ENCODE data around the gene MTHFSD.
A peak's percentile ranks its signal among the peaks of the same experiment; 100 is the strongest.

The MTHFSD gene

GRCh38 chr16:86566966-86567700 is 12.1 kb upstream of the MTHFSD start:
- no peak overlapping the region for H3K27ac ChIP-seq
- TF ChIP-seq ZFX (IDR thresholded peaks at IDR 0.05) (no peak), CTCF (conservative IDR thresholded peaks at IDR 0.05) (no peak)

- no peak for TF ChIP-seq ZFX (IDR thresholded peaks at IDR 0.05)
- TF ChIP-seq CTCF (conservative IDR thresholded peaks at IDR 0.05), result no peak
- no peak within 1 kb of the TSS for H3K27ac ChIP-seq
Observed at GRCh38 chr16:86566601-86566965, 11.5 kb upstream of the MTHFSD start, which contains the start of gene FOXC2. TSS of gene FOXC2 (plus strand) at chr16:86566829. CDS start at chr16:86567336, 507 bp downstream.

GRCh38 chr16:86565644-86566511 is 10.8 kb upstream of the MTHFSD start:
- no peak overlapping the region for H3K27ac ChIP-seq
- TF ChIP-seq ZFX (IDR thresholded peaks at IDR 0.05), result no peak
- TF ChIP-seq CTCF (conservative IDR thresholded peaks at IDR 0.05), result no peak

GRCh38 chr16:86565181-86565631 is 10.2 kb upstream of the MTHFSD start:
- no peak overlapping the region for H3K27ac ChIP-seq

GRCh38 chr16:86563469-86564345 is 8.7 kb upstream of the MTHFSD start:
- peak; percentile 100 for TF ChIP-seq CTCF (conservative IDR thresholded peaks at IDR 0.05)
- TF ChIP-seq ZFX (IDR thresholded peaks at IDR 0.05), result no peak
- no peak overlapping the region for H3K27ac ChIP-seq

More at GRCh38 chr16:86565181-86565631, 10.2 kb upstream of the MTHFSD start:
- TF ChIP-seq CTCF (conservative IDR thresholded peaks at IDR 0.05) (no peak), ZFX (IDR thresholded peaks at IDR 0.05) (no peak)

GRCh38 chr16:86562356-86562755 is 7.3 kb upstream of the MTHFSD start:
- no peak overlapping the region for H3K27ac ChIP-seq
- TF ChIP-seq ZFX (IDR thresholded peaks at IDR 0.05), result no peak
- TF ChIP-seq CTCF (conservative IDR thresholded peaks at IDR 0.05), result no peak
